ENCODE measurements around the gene SULT1A2.
"Not testable (repeated sequence)": the region's sequence is repeated elsewhere in the genome, so short reads cannot be mapped to it uniquely, and the experiment has no call there.

The SULT1A2 gene

GRCh38 chr16:28592511-28592910 is 4.3 kb downstream of the SULT1A2 start:
- no peak for DNase-seq

GRCh38 chr16:28591355-28591754 is 5.5 kb downstream of the SULT1A2 start:
- no peak for DNase-seq

GRCh38 chr16:28590384-28591340 is 6.2 kb downstream of the SULT1A2 start:
- no peak for DNase-seq

GRCh38 chr16:28589930-28590329 is 6.9 kb downstream of the SULT1A2 start:
- no peak for DNase-seq

- DNase-seq: no peak
Observed at GRCh38 chr16:28589069-28589468, 7.8 kb downstream of the SULT1A2 start.

- DNase-seq: no peak
Observed at GRCh38 chr16:28587386-28587785, 9.5 kb downstream of the SULT1A2 start.

- no peak for DNase-seq
Observed at GRCh38 chr16:28586466-28586865, 10.4 kb downstream of the SULT1A2 start.

GRCh38 chr16:28585674-28586073 is 11.2 kb downstream of the SULT1A2 start:
- no peak for DNase-seq

- no peak for DNase-seq
Observed at GRCh38 chr16:28580726-28581315, 16.0 kb downstream of the SULT1A2 start.

- DNase-seq: no peak
Observed at GRCh38 chr16:28575446-28576109, 21.3 kb downstream of the SULT1A2 start.

- no peak for DNase-seq
Observed at GRCh38 chr16:28574925-28575324, 21.9 kb downstream of the SULT1A2 start.

GRCh38 chr16:28573738-28574718 is 22.8 kb downstream of the SULT1A2 start:
- no peak for DNase-seq

- peak in 43 of 58 donors; percentile 4 to 75 (median 33) for DNase-seq
Observed at GRCh38 chr16:28572696-28573510, 23.9 kb downstream of the SULT1A2 start.

- DNase-seq: no peak
Observed at GRCh38 chr16:28569968-28570752, 26.7 kb downstream of the SULT1A2 start.

- DNase-seq: no peak
Observed at GRCh38 chr16:28569021-28569420, 27.8 kb downstream of the SULT1A2 start.

GRCh38 chr16:28567292-28567691 is 29.6 kb downstream of the SULT1A2 start:
- DNase-seq: no peak

GRCh38 chr16:28566233-28566925 is 30.5 kb downstream of the SULT1A2 start:
- not testable (repeated sequence) for DNase-seq

- no peak for DNase-seq
Observed at GRCh38 chr16:28563218-28563617, 33.6 kb downstream of the SULT1A2 start.

Data from anterior cingulate cortex (tissue), 58 donors.